Ascending aorta (tissue), 2 donors: ENCODE measurements around the gene TSNAXIP1. TPM values are rescaled to one million over a fixed set of nuclear protein-coding genes. Genes with fewer than 3 reads are reported as not detected.

Source experiments
- DNase-seq, 2 donors: peaks; one replicate each; pipeline ENCODE4 v3.0.0-alpha.2; 2019; ENCODE audit warnings: low spot score in 2 of 2
- H3K27ac ChIP-seq, 2 donors: fragments of 200-600 bp; sonication (generic); one replicate each; pipeline ENCODE4 v1.5.1; 2016 to 2017; ENCODE audit warnings: mild to moderate bottlenecking in 1 of 2
- H3K27me3 ChIP-seq: fragments of 200-600 bp; sonication (generic); one replicate; pipeline ENCODE4 v1.5.1; 2017
- H3K36me3 ChIP-seq, 2 donors: fragments of 200-600 bp; sonication (generic); one replicate each; pipeline ENCODE4 v1.5.1; 2016
- H3K4me1 ChIP-seq, 2 donors: fragments of 200-600 bp; sonication (generic); one replicate each; pipeline ENCODE4 v1.5.1; 2016 to 2017; ENCODE audit warnings: mild to moderate bottlenecking in 1 of 2
- H3K4me3 ChIP-seq, 2 donors: fragments of 200-600 bp; sonication (generic); one replicate each; pipeline ENCODE4 v1.5.1; 2016 to 2017; ENCODE audit warnings: mild to moderate bottlenecking in 1 of 2
- H3K9me3 ChIP-seq, 2 donors: fragments of 200-600 bp; sonication (generic); one replicate each; pipeline ENCODE4 v1.5.1; 2016
- intact Hi-C: fragments of 100-400 bp; cut with DNase I; formaldehyde crosslinking; loops from one replicate; pipeline ENCODE4 v1.15.1; 2023
- total RNA-seq: library from RNA; depleted of rRNA; stranded (reverse); fragments of >200 nt; gene quantifications from one replicate; pipeline ENCODE4 v1.1.0, GENCODE V29; 2016
- TF ChIP-seq, protein P1 (sequence below), 3 experiments: fragments of 200-600 bp in 2 of 3; fragments of 450-650 bp in 1 of 3; sonication (generic) in 2 of 3; IDR thresholded peaks; one replicate each; pipeline ENCODE4 v1.5.1; 2016 to 2019; ENCODE audit warnings: antibody characterized with exemption in 3 of 3, mild to moderate bottlenecking in 1 of 3, moderate library complexity in 1 of 3

Gene TSNAXIP1
- total RNA-seq, 1 donor from 2014 or later: 5.4 TPM

DNA sequence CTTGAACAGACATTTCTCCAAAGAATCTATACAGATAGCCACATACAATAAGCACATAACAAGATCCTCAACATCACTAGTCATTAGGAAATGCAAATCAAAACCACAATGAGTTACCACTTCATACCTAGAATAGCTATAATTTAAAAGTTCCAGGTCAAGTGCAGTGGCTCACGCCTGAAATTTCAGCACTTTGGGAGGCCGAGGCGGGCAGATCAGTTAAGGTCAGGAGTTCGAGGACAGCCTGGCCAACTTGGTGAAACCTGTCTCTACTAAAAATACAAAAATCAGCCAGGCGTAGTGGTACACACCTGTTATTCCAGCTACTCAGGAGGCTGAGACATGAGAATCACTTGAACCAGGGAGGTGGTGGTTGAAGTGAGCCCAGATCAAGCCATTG, 20.2 kb upstream of the TSNAXIP1 start:
- intact Hi-C loops: no loop called here
- Histone ChIP-seq H3K4me1 (no peaks in the 10 kb centered on the region), H3K36me3 (no peaks in the 10 kb centered on the region), H3K27me3 (no peaks in the 10 kb centered on the region), H3K27ac (no peak overlapping the region), H3K4me3 (no peak overlapping the region), H3K9me3 (no peaks in the 10 kb centered on the region)
- DNase-seq: no peak
- TF ChIP-seq, protein P1, sequence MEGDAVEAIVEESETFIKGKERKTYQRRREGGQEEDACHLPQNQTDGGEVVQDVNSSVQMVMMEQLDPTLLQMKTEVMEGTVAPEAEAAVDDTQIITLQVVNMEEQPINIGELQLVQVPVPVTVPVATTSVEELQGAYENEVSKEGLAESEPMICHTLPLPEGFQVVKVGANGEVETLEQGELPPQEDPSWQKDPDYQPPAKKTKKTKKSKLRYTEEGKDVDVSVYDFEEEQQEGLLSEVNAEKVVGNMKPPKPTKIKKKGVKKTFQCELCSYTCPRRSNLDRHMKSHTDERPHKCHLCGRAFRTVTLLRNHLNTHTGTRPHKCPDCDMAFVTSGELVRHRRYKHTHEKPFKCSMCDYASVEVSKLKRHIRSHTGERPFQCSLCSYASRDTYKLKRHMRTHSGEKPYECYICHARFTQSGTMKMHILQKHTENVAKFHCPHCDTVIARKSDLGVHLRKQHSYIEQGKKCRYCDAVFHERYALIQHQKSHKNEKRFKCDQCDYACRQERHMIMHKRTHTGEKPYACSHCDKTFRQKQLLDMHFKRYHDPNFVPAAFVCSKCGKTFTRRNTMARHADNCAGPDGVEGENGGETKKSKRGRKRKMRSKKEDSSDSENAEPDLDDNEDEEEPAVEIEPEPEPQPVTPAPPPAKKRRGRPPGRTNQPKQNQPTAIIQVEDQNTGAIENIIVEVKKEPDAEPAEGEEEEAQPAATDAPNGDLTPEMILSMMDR (IDR thresholded peaks at IDR 0.05): no peak

DNA sequence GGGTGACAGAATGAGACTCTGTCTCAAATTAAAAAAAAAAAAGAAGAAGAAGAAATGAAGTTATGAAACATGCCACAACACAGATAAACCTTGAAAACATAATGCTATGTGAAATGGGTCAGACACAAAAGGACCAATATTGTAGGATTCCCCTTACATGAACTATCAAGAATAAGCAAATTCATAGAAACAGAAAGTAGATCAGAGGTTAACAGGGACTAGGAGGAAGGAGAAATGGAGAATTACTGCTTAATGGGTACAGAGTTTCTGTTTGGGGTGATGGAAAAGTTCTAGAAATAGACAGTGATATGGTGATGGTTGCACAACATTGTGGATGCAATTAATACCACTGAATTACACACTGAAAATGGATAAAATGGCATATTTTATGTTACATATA, 16.6 kb upstream of the TSNAXIP1 start:
- no peaks in the 10 kb centered on the region for H3K27me3 ChIP-seq
- TF ChIP-seq, protein P1 (IDR thresholded peaks at IDR 0.05): no peak
- no peaks in the 10 kb centered on the region for H3K4me1 ChIP-seq
- no peak for DNase-seq
- H3K36me3 ChIP-seq: no peaks in the 10 kb centered on the region
- H3K4me3 ChIP-seq: no peak overlapping the region
- intact Hi-C loops: no loop called here
- H3K27ac ChIP-seq: no peak overlapping the region
- no peaks in the 10 kb centered on the region for H3K9me3 ChIP-seq

DNA sequence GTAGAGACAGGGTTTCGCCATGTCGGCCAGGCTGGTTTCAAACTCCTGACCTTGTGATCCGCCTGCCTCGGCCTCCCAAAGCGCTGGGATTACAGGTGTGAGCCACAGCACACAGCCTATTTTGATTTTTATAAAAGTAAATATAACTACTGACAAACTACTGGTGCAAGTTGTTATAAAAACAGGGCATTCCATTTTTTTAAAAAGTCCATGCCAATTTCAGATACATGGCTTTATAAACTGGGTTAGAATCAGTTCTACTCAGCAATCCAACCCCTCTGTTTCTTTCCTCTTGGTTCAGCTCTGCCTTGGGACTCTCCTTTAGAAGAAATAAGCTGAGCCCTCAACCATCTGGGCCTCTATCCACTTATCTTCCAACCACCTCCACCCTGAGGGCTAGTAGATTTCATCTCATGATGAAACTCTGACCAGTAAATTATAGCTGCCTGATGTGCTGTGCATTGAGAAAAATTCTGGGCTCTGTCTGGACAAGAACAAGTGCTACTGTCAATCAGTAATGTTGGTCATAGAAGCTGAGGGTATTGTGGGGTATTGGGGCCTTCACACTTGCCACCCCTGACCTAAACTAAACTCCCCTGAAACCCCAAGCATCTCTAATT, 10.5 kb upstream of the TSNAXIP1 start:
- no peak for DNase-seq
- H3K9me3 ChIP-seq: no peaks in the 10 kb centered on the region
- no peak overlapping the region for H3K4me3 ChIP-seq
- intact Hi-C loops: no loop called here
- no peaks in the 10 kb centered on the region for H3K27me3 ChIP-seq
- no peak overlapping the region for H3K27ac ChIP-seq
- TF ChIP-seq, protein P1 (IDR thresholded peaks at IDR 0.05): no peak
- peaks cover 4 to 7% of the 10 kb centered on the region in 2 donors for H3K36me3 ChIP-seq
- no peaks in the 10 kb centered on the region for H3K4me1 ChIP-seq

DNA sequence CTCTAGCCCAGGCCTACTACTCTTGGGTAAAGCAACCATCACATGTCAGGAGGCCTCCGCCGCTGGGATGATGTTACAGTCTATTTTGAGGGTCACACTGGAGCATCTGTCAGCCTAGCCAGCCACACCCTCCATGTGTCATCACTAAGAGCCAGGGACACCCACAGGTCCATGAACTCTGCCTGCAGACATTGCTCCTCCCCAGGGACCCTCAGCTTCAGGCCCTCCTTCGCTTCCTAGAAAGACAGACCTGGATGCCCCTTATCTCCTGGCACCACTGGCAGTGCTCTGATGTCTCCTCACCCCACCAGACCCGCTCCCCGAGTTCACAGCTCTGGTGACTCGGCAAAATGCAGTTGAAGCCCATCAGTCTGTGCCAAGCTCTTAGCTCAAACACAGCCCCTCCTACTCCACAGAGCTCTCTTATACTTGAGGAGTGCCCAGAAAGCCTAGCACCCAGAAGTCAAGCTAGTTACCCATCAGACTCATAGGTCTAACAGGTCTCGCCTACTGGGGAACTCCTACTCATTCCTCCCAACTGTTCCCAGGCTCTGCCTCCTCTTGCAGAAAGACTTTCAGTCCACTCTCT, 6.3 kb upstream of the TSNAXIP1 start:
- Histone ChIP-seq H3K9me3 (no peaks in the 10 kb centered on the region), H3K4me1 (peaks cover 0 to 8% of the 10 kb centered on the region in 2 donors), H3K27ac (no peak overlapping the region), H3K36me3 (peaks cover 10 to 11% of the 10 kb centered on the region in 2 donors), H3K4me3 (no peak overlapping the region), H3K27me3 (no peaks in the 10 kb centered on the region)
- no peak for DNase-seq
- intact Hi-C loops: loop anchor here (10.0 kb wide), 1 partner anchor 556 kb away; the partner anchor contains the start of genes FHOD1 and SLC9A5
- TF ChIP-seq, protein P1 (IDR thresholded peaks at IDR 0.05): no peak

DNA sequence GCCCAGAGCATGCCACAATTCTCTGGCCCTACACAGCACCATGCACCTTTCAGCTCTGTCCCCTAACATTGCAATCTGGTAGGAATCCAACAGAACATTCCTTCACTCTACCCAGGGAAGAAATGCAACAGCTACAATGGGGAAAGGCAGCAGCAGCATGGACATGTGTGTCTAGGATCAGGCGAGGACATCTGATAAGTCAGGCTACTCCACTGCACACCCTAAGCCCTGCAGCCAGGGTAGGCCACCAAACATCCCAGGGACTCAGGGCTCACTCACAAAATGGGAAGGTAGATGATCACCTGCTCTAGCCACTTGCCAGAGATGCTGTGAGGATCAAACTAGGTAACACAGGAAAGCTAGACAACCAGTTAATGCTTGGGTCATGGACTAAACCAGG, 5.4 kb upstream of the TSNAXIP1 start:
- Histone ChIP-seq H3K4me3 (no peak overlapping the region), H3K9me3 (no peaks in the 10 kb centered on the region), H3K36me3 (peaks cover 10 to 11% of the 10 kb centered on the region in 2 donors), H3K27me3 (no peaks in the 10 kb centered on the region), H3K27ac (no peak overlapping the region), H3K4me1 (peaks cover 0 to 8% of the 10 kb centered on the region in 2 donors)
- intact Hi-C loops: loop anchor here (10.0 kb wide), 1 partner anchor 556 kb away; the partner anchor contains the start of genes FHOD1 and SLC9A5
- no peak for DNase-seq
- TF ChIP-seq, protein P1 (IDR thresholded peaks at IDR 0.05): no peak
